HG02610 (cell line): Measurements from ENCODE around the gene CORO2B.
"Not testable (repeated sequence)": the region's sequence is repeated elsewhere in the genome, so short reads cannot be mapped to it uniquely, and the experiment has no call there.

Experiments
- ATAC-seq: cut with Tn5 transposase; IDR thresholded peaks from one replicate; pipeline ENCODE4 v1.9.1; 2021; ENCODE audit warnings: mild to moderate bottlenecking, moderate library complexity; ENCODE audit not compliant: unreplicated experiment

CORO2B gene

GRCh38 chr15:68718468-68718867 is 139.7 kb downstream of the CORO2B start:
- no peak for ATAC-seq

GRCh38 chr15:68719051-68719450 is 140.3 kb downstream of the CORO2B start:
- ATAC-seq: no peak

- no peak for ATAC-seq
Observed at GRCh38 chr15:68719672-68720071, 140.9 kb downstream of the CORO2B start.

- ATAC-seq: no peak
Observed at GRCh38 chr15:68721886-68722285, 143.1 kb downstream of the CORO2B start.

GRCh38 chr15:68725736-68726135 is 146.9 kb downstream of the CORO2B start:
- no peak for ATAC-seq

GRCh38 chr15:68726246-68726645 is 147.5 kb downstream of the CORO2B start:
- ATAC-seq: no peak

- ATAC-seq: no peak
Observed at GRCh38 chr15:68729789-68730411, 151.1 kb downstream of the CORO2B start.

GRCh38 chr15:68730471-68730919 is 151.7 kb downstream of the CORO2B start:
- ATAC-seq: no peak

- ATAC-seq: no peak
Observed at GRCh38 chr15:68730976-68731897, 152.4 kb downstream of the CORO2B start.

- no peak for ATAC-seq
Observed at GRCh38 chr15:68732451-68732850, 153.7 kb downstream of the CORO2B start.

- no peak for ATAC-seq
Observed at GRCh38 chr15:68733666-68734065, 154.9 kb downstream of the CORO2B start.

- ATAC-seq: no peak
Observed at GRCh38 chr15:68734352-68734751, 155.6 kb downstream of the CORO2B start.

GRCh38 chr15:68734881-68735280 is 156.1 kb downstream of the CORO2B start:
- ATAC-seq: no peak

GRCh38 chr15:68735610-68736009 is 156.8 kb downstream of the CORO2B start:
- no peak for ATAC-seq

GRCh38 chr15:68739390-68740080 is 160.7 kb downstream of the CORO2B start:
- ATAC-seq: no peak

GRCh38 chr15:68743256-68743655 is 164.5 kb downstream of the CORO2B start:
- ATAC-seq: no peak

- ATAC-seq: no peak
Observed at GRCh38 chr15:68749365-68749764, 170.6 kb downstream of the CORO2B start.

GRCh38 chr15:68749793-68750192 is 171.0 kb downstream of the CORO2B start:
- ATAC-seq: no peak

- ATAC-seq: no peak
Observed at GRCh38 chr15:68751622-68752021, 172.8 kb downstream of the CORO2B start.

GRCh38 chr15:68755731-68756130 is 176.9 kb downstream of the CORO2B start:
- no peak for ATAC-seq

GRCh38 chr15:68759982-68760579 is 181.3 kb downstream of the CORO2B start:
- not testable (repeated sequence) for ATAC-seq
